GM12872 (cell line): ENCODE measurements around the gene LILRB5.

Source experiments
- CTCF ChIP-seq: IDR thresholded peaks from 3 replicates; pipeline ENCODE4 v1.5.1; 2011; ENCODE audit warnings: low read depth, mild to moderate bottlenecking, low read length, moderate library complexity; ENCODE audit not compliant: insufficient read depth

The LILRB5 gene

DNA sequence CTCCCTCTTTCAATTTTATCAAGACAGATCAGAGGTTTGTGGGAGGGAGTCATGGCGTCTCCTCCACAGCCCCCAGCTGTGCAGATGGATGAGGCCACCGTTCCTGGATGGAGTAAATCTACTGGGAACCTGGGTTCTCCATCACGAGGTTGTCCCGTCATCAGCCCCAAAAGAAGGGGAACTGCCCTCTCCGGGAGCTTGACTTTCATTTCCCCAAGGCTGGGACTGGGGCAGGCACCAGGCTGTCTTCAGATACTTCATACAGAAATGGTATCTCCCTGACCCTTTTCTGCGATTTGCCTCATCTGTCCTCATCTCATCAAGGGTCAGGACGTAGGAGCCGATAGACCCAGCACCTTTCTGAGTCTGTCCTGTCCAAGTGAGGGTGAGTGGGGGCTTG is 14.0 kb upstream of the LILRB5 start:
- TF ChIP-seq CTCF, result no peak

GRCh38 chr19:54268936-54269335 is 11.9 kb upstream of the LILRB5 start:
- TF ChIP-seq CTCF, result no peak

DNA sequence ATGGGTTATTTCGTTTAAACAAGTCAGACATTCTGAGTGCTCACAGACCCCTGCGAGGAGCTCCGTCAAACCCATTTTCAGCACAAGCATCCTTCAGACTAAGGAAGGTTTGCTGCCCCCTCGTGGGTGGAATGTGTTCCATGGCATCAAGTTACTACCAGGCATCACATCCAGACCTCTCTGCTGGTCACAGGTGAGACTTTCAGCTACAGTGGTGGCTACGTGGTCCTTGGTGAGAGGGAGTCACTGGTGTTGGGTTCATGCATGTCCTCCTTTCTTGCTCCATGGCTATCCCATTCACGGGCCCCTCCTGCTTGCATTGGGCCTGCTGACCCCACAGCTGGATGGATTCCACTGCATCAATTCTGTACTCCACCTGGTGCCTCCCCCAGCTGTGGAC is 9.1 kb upstream of the LILRB5 start:
- peak; percentile 82 for TF ChIP-seq CTCF

DNA sequence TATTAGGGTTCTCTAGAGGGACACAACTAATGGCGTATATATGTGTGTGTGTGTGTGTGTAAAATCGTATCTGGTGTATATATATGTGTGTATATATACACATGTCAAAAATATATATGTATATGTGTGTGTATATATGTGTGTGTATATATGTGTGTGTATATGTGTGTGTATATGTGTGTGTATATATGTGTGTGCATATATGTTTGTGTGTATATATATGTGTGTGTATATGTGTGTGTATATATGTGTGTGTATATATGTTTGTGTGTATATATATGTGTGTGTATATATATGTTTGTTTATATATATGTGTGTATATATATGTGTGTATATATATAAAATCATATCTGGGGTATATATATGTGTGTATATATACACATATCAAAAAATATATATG is 5.4 kb upstream of the LILRB5 start:
- no peak for TF ChIP-seq CTCF

GRCh38 chr19:54262066-54262465 is 5.0 kb upstream of the LILRB5 start:
- no peak for TF ChIP-seq CTCF

DNA sequence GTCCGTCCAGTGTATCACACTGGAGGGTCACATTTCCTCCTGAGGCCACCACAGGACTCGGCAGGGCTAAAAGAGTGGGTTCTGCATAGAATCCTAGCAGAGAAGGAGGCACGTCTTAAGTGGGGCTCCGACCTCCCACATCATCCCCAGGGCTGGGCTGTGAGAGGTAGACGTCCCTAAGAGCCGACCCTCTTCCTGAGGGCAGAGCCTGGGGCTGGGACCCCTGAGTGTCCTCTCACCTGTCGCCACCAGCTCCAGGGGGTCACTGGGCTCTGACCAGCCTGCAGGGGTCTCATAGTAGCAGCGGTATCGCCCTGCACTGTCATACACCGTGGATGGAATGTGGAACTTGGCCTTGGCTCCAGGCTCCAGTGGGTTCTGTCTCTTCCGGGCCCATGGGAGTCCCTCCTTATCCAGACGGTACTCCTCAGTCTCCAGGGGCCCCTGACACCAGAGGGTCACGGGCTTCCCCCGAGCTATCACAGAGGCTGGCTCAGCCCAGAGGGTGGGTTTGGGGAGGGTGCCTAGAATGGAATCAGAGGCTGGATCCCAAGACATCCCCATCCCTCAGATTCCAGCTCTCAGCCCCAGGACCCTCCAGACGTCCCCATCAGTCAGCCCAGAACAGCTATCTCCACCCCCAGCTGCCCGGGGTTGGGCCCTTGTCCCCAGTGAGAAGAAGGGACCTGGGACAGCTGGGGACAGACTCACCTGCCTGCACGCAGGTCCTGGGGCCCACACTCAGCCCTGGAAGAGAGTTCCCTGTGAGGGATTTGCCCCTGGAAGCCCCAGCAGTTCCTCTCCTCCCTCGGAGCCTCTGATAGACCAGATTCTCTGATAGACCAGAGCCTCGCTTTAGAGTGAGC is 590 bp downstream of the LILRB5 start:
- no peak for TF ChIP-seq CTCF

GRCh38 chr19:54255105-54255775 is 1.8 kb downstream of the LILRB5 start:
- no peak for TF ChIP-seq CTCF
